Naive thymus-derived CD8-positive, alpha-beta T cell (primary cell): ENCODE measurements around the gene DBNDD2. TPM values are rescaled to one million over a fixed set of nuclear protein-coding genes. Genes with fewer than 3 reads are reported as not detected.

Experiments
- ATAC-seq, 2 donors: fragments of 150-1000 bp; cut with Tn5 transposase in 1 of 2; sonication (Bioruptor Pico), chemical (Tn5 transposase) in 1 of 2; 1 replicate in 1 of 2; 2 replicates in 1 of 2; pipeline ENCODE4 v1.10.0; 2021; ENCODE audit warnings: mild to moderate bottlenecking in 2 of 2, moderate library complexity in 2 of 2
- POLR2A ChIA-PET: fragments of 350-600 bp; sonication (Branson Sonifier 250); formaldehyde crosslinking; loops from one replicate; lab custom pipeline; 2021; ENCODE audit warnings: antibody characterized with exemption; lab: Charles Lee
- DNase-seq, 10 donors: peaks; one replicate each; pipeline versions ENCODE4 v3.0.0 to v3.0.0-alpha.2; 2020 to 2022
- H3K27ac Mint-ChIP-seq, 10 donors: one replicate each; pipeline ENCODE4 v1.8.0; 2020 to 2022; ENCODE audit warnings: mild to moderate bottlenecking in 10 of 10, mixed read lengths in 10 of 10, moderate library complexity in 4 of 10, inconsistent platforms in 1 of 10
- H3K27me3 Mint-ChIP-seq, 5 donors: one replicate each; pipeline ENCODE4 v1.8.0; 2021 to 2022; ENCODE audit warnings: mixed read lengths in 5 of 5
- H3K36me3 Mint-ChIP-seq, 3 donors: one replicate each; pipeline ENCODE4 v1.8.0; 2020 to 2022; ENCODE audit warnings: mixed read lengths in 3 of 3, mild to moderate bottlenecking in 2 of 3, inconsistent platforms in 1 of 3
- H3K4me1 Mint-ChIP-seq, 4 donors: one replicate each; pipeline ENCODE4 v1.8.0; 2021 to 2022; ENCODE audit warnings: mixed read lengths in 4 of 4
- H3K4me3 Mint-ChIP-seq, 10 donors: one replicate each; pipeline ENCODE4 v1.8.0; 2020 to 2022; ENCODE audit warnings: mild to moderate bottlenecking in 10 of 10, mixed read lengths in 10 of 10, moderate library complexity in 6 of 10, inconsistent platforms in 1 of 10
- H3K9me3 Mint-ChIP-seq, 9 donors: one replicate each; pipeline ENCODE4 v1.8.0; 2020 to 2022; ENCODE audit warnings: mixed read lengths in 9 of 9, mild to moderate bottlenecking in 3 of 9, inconsistent platforms in 1 of 9, moderate library complexity in 1 of 9
- polyA plus RNA-seq, 3 donors: library from polyadenylated mRNA; unstranded; fragments of 300-500 nt; fragmentation: Illumina TruSeq; gene quantifications; one replicate each; pipeline ENCODE4 v1.2.3, GENCODE V29; 2021
- total RNA-seq, 8 experiments: library from RNA in 2 of 8; stranded (reverse) in 2 of 8; gene quantifications; one replicate each; pipeline ENCODE4 v1.2.3 and lab custom pipeline; 2021 to 2026

Gene DBNDD2
- total and polyA plus RNA-seq, 5 experiments from 2014 or later = 11.6 to 13.9 (median 13.5) TPM

DNA sequence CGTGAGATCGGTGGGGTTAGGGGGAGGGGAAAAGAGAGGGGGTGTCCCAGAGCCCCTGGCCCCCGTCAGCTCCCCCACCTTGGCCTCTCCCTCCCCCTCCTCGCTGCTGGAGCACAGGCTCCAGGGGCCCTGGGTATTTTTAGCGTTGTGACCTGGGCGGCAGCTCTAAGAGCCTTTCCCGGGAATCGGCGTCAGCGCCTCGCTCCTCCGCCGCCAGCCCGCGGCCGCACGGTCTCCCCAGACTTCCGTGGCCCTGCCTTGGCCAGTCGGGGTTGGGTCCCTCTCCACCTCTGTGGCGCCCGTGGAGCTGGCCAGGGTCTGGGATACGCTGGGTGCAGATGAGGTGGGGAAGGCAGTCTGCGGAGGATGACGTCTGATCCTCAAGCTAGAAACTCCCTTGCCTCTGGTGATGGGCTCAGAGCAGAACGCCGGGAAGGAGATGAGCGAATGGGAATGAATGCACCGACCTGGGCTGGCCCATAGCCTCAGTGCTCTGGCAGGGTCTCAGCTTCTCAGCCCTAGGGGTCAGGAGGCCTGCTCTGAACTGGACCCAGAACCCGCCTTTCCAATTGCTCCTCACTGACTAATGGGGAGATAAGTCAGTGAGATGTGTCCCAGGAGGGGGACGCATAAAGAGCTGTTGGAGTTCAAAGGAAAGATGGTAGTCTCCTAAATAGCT, 883 bp upstream of the DBNDD2 start:
- Mint-ChIP-seq H3K4me1 (peaks cover 12 to 30% (median 25%) of the 10 kb centered on the region in 4 donors), H3K9me3 (peaks cover 0 to 2% (median 0%) of the 10 kb centered on the region in 9 donors), H3K27ac (peak overlapping the region; percentile 48 to 93 (median 86)), H3K27me3 (peaks cover 0 to 2% (median 0%) of the 10 kb centered on the region in 5 donors), H3K4me3 (peak overlapping the region; percentile 80 to 91 (median 82)), H3K36me3 (peaks cover 0 to 4% (median 0%) of the 10 kb centered on the region in 3 donors)
- POLR2A ChIA-PET = interaction anchor here (1.1 to 5.5 kb wide), 6 partner anchors 9 to 44 kb away, joined by 3 to 53 read pairs (median 16); partner anchors contain the start of genes PIGT and SYS1
- ATAC-seq (peak; percentile 19 to 23), DNase-seq (peak in 3 of 10 donors; percentile 9 to 15 (median 14))

DNA sequence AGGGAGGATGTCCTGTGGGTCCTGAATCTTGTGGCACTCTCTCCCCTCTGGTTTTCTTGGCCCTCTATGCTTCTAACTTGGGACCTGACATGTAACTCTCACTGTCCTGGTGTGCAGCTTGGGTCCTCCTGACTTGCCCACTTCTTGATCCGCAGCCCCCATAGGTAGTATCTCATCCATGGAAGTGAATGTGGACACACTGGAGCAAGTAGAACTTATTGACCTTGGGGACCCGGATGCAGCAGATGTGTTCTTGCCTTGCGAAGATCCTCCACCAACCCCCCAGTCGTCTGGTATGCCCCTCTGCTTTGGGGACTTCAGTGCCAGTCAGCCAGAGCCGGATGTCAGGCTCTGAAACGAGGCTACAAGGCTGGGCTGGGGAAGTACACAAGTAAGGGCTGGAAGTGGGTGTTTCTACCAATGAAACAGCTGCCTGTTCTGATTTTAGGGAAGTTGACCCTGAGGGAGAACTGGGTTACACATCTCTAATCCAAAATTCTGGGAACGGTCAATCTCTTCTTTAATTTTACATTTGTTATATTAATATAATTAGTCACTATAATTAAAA, 641 bp downstream of the DBNDD2 start:
- Mint-ChIP-seq H3K27ac (peak overlapping the region; percentile 34 to 93 (median 85)), H3K27me3 (peaks cover 0 to 2% (median 0%) of the 10 kb centered on the region in 5 donors), H3K9me3 (no peaks in the 10 kb centered on the region), H3K4me3 (peak overlapping the region in 6 of 10 donors; percentile 11 to 87 (median 40)), H3K4me1 (peaks cover 12 to 30% (median 25%) of the 10 kb centered on the region in 4 donors), H3K36me3 (peaks cover 0 to 4% (median 0%) of the 10 kb centered on the region in 3 donors)
- ATAC-seq (peak in 1 of 2 donors; percentile 28), DNase-seq (peak in 2 of 10 donors; percentile 26 to 27)
- POLR2A ChIA-PET = interaction anchor here (4.4 kb wide), 1 partner anchor 45 kb away, joined by 25 read pairs; the partner anchor contains the start of gene SYS1

DNA sequence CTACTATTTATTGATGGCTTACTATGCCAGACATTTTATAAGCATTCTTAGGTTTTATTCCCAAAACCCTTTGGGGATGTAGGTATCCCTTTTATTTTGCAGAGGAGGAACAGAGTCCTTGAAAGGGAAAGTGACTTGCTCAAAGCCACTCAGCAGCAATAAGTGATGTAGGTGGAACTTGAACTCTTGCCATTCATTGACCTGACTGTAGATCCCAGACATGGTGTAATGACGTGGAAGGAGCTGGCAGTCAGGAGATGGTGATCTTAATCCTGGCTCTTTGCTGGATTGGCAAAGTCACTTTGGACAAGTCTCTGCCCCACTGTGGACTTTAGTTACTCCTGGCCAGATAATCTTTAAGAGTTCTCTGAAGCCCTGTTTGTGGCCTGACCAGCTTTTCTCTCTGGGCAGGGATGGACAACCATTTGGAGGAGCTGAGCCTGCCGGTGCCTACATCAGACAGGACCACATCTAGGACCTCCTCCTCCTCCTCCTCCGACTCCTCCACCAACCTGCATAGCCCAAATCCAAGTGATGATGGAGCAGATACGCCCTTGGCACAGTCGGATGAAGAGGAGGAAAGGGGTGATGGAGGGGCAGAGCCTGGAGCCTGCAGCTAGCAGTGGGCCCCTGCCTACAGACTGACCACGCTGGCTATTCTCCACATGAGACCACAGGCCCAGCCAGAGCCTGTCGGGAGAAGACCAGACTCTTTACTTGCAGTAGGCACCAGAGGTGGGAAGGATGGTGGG, 1.6 kb downstream of the DBNDD2 start:
- H3K4me1 Mint-ChIP-seq = peaks cover 12 to 34% (median 23%) of the 10 kb centered on the region in 4 donors
- no peak overlapping the region for H3K4me3 Mint-ChIP-seq
- H3K27ac Mint-ChIP-seq = peak overlapping the region in 2 of 10 donors; percentile 18 to 86
- POLR2A ChIA-PET = no interaction called here
- no peaks in the 10 kb centered on the region for H3K27me3 Mint-ChIP-seq
- ATAC-seq (no peak), DNase-seq (no peak)
- H3K36me3 Mint-ChIP-seq = peaks cover 0 to 4% (median 0%) of the 10 kb centered on the region in 3 donors
- no peaks in the 10 kb centered on the region for H3K9me3 Mint-ChIP-seq

DNA sequence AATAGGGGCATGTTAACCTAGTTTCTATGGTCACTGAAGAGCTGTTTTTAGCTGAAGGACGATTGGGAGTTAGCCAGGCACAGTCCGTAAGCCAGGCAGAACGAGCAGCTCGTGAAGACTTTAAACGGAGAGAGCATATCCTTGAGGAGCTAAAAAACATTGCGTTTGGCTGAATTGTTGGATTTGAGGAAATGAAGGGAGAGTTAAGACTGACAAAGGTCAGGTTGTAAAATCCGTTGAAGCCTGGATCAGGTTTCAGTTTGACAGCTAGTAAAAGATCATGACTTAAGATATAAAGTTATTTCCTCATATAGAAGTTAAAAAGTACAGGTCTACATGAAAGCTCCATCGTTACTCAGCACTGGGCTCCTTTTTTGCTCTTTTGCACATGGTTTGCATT, 2.8 kb downstream of the DBNDD2 start:
- Mint-ChIP-seq H3K4me1 (peaks cover 15 to 34% (median 26%) of the 10 kb centered on the region in 4 donors), H3K4me3 (no peak overlapping the region), H3K27ac (peak overlapping the region in 1 of 10 donors; percentile 57), H3K27me3 (no peaks in the 10 kb centered on the region), H3K36me3 (peaks cover 0 to 4% (median 0%) of the 10 kb centered on the region in 3 donors), H3K9me3 (no peaks in the 10 kb centered on the region)
- POLR2A ChIA-PET = interaction anchor here (2.3 kb wide), 1 partner anchor 37 kb away, joined by 11 read pairs; no protein-coding TSS in a partner anchor
- no peak for ATAC-seq
- DNase-seq = no peak

DNA sequence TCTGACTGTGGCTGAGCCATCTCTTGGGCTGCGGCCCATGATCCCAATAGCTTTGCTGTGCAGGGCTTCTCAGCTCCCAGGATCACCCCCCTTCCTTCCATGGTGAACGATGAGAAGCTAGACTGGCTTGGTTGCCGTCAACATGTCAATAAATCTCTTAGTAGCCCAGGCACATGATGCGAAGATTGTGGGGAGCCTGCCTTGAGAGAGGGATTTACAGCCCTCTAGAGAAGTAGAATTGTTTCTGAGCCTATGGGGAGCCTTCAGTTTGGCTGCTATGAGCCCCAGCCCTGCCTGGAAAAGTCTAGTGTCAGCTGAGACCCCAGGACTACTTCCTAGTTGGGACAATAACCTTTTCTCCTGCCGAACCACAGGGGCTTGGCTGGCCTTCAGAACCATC, 4.6 kb downstream of the DBNDD2 start:
- ATAC-seq = no peak
- Mint-ChIP-seq H3K36me3 (peaks cover 0 to 4% (median 0%) of the 10 kb centered on the region in 3 donors), H3K27ac (peak overlapping the region in 2 of 10 donors; percentile 73 to 90), H3K4me3 (no peak overlapping the region), H3K9me3 (no peaks in the 10 kb centered on the region), H3K27me3 (no peaks in the 10 kb centered on the region), H3K4me1 (peaks cover 15 to 40% (median 35%) of the 10 kb centered on the region in 4 donors)
- DNase-seq = no peak
- POLR2A ChIA-PET = interaction anchor here (1.0 to 2.3 kb wide), 3 partner anchors 9 to 522 kb away, joined by 3 to 11 read pairs (median 3); no protein-coding TSS in a partner anchor

DNA sequence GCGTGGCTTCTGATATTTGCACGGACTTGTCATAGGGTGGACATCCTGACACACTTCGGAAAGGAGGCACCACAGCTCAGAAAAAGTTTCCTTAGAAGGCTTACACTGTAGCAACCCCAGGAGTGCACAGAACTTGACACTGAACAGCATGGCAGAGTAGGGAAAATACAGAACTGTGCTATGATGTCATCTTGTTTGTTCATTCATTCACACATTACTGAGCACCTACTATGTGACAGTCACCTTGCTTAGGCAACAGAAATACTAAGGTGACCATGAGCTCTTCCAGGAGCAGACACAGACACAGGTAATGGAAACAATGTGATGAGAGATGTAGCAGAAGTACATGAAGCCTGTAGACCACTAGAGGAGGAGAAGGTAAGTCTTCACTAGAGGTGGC, 5.4 kb downstream of the DBNDD2 start:
- POLR2A ChIA-PET = interaction anchor here (0.8 to 1.7 kb wide), 3 partner anchors 9 to 522 kb away, joined by 3 read pairs; partner anchors contain the start of gene SYS1
- no peaks in the 10 kb centered on the region for H3K9me3 Mint-ChIP-seq
- DNase-seq (no peak), ATAC-seq (no peak)
- H3K27ac Mint-ChIP-seq = peak overlapping the region in 4 of 10 donors; percentile 7 to 80 (median 68)
- no peaks in the 10 kb centered on the region for H3K27me3 Mint-ChIP-seq
- H3K36me3 Mint-ChIP-seq = peaks cover 0 to 4% (median 0%) of the 10 kb centered on the region in 3 donors
- H3K4me1 Mint-ChIP-seq = peaks cover 18 to 43% (median 36%) of the 10 kb centered on the region in 4 donors
- no peak overlapping the region for H3K4me3 Mint-ChIP-seq

DNA sequence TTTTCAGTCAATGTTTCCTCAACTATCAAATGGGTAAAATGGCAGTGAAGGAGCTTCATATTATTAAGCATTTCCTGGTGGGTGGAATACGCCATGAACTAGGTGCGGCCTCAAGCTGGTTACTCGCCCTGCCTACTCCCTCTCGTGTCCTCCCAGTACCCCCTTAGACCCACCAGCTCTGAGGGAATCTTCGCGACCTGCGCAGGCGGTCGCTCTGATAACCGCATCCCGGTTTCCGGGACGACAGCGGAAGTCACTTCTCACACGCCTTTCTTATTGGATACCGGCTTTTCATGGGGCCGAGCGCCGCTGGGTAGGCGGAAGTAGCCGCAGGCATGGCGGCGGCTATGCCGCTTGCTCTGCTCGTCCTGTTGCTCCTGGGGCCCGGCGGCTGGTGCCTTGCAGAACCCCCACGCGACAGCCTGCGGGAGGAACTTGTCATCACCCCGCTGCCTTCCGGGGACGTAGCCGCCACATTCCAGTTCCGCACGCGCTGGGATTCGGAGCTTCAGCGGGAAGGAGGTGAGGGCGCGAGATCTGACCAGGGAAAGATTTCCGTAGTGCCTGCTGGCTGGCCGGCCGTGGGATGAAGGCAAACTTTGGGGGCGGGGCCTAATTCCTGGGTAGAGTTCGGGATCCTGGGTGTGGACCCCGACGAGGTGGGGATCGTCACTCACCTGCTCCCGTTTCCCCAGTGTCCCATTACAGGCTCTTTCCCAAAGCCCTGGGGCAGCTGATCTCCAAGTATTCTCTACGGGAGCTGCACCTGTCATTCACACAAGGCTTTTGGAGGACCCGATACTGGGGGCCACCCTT, 7.9 kb downstream of the DBNDD2 start, which contains the start of gene PIGT:
TSS of gene PIGT (plus strand) at position 320 of the 816 bp plus-strand sequence. CDS start at position 336, 16 bp downstream.
- Mint-ChIP-seq H3K36me3 (peaks cover 0 to 22% (median 5%) of the 10 kb centered on the region in 3 donors), H3K9me3 (no peaks in the 10 kb centered on the region), H3K27ac (peak within 1 kb of the TSS; percentile 98 to 100 (median 99)), H3K27me3 (no peaks in the 10 kb centered on the region), H3K4me3 (peak within 1 kb of the TSS; percentile 90 to 99 (median 96)), H3K4me1 (peaks cover 26 to 46% (median 38%) of the 10 kb centered on the region in 4 donors)
- POLR2A ChIA-PET = interaction anchor here (1.1 to 3.4 kb wide), 13 partner anchors 10 to 764 kb away, joined by 3 to 53 read pairs (median 6); partner anchors contain the start of genes ADA, DBNDD2, SDC4 and SYS1
- DNase-seq (peak; percentile 80 to 96 (median 94)), ATAC-seq (peak; percentile 97)

DNA sequence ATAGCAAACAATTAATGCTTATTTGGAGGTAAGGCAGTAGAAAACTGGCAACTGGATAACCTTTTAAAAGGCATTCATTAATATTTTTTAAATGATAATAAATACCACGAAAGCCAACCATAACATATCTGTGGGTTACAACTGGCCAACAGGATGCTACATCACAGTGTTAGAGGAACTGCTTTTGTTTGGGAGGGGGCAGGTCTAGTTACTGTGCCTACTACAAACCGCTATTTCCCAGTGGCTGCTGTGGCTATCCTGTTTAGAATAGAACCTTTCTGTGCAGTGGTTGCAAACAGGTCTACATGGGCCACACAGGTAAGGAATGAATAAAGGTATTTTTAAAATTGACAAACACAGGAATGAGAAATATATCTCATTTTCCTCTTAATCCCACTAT, 8.8 kb downstream of the DBNDD2 start:
- DNase-seq = no peak

DNA sequence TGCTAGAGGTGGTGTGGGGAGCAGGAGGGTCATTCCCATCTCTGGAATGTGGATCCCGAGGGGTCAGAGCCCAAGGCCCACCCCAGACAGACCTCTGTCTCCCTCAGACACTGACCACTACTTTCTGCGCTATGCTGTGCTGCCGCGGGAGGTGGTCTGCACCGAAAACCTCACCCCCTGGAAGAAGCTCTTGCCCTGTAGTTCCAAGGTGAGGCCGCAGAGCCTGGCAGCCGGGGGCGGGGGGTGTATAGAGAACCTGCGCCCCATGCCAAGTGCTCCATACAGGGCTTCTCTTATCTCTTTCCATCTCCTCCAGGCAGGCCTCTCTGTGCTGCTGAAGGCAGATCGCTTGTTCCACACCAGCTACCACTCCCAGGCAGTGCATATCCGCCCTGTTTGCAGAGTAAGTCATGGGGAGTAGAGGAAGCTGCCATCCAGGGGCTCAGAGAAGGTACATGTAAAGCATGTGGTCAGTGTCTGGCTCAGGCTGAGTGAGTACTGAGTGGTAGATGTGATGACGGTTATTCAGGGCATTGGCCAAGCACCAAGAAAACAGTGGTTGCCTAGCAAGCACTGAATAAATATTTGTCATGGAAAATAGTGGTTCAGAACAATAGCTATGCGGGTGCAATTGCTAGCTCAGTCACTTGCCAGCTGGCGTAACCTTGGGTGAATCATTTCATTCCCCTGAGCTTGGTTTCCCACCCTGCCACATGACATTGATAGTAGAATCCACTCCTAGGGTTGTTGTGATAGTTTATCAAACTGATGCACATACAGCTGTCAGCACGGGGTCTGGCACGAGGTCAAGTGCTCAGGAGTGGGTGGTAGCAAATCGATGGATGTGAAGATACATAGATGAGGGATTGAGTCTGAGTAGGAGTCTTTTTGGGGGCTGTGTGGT, 11.4 kb downstream of the DBNDD2 start:
- Mint-ChIP-seq H3K4me3 (peak overlapping the region in 1 of 10 donors; percentile 29), H3K36me3 (peaks cover 0 to 52% (median 8%) of the 10 kb centered on the region in 3 donors), H3K27ac (peak overlapping the region in 7 of 10 donors; percentile 8 to 86 (median 59)), H3K27me3 (no peaks in the 10 kb centered on the region), H3K4me1 (peaks cover 26 to 41% (median 38%) of the 10 kb centered on the region in 4 donors), H3K9me3 (no peaks in the 10 kb centered on the region)
- ATAC-seq (no peak), DNase-seq (no peak)
- POLR2A ChIA-PET = interaction anchor here (1.1 to 2.8 kb wide), 3 partner anchors 12 to 57 kb away, joined by 3 to 11 read pairs (median 4); partner anchors contain the start of gene SYS1

More for the DNA sequence above, 8.8 kb downstream of the DBNDD2 start:
- ATAC-seq = no peak
- H3K27me3 Mint-ChIP-seq = no peaks in the 10 kb centered on the region
- no peaks in the 10 kb centered on the region for H3K9me3 Mint-ChIP-seq
- peak overlapping the region; percentile 98 to 100 (median 99) for H3K27ac Mint-ChIP-seq
- H3K4me1 Mint-ChIP-seq = peaks cover 26 to 46% (median 38%) of the 10 kb centered on the region in 4 donors
- POLR2A ChIA-PET = interaction anchor here (1.5 to 3.4 kb wide), 8 partner anchors 11 to 54 kb away, joined by 3 to 53 read pairs (median 16); partner anchors contain the start of genes DBNDD2 and SYS1
- H3K4me3 Mint-ChIP-seq = peak overlapping the region; percentile 90 to 99 (median 96)
- H3K36me3 Mint-ChIP-seq = peaks cover 0 to 29% (median 5%) of the 10 kb centered on the region in 3 donors

DNA sequence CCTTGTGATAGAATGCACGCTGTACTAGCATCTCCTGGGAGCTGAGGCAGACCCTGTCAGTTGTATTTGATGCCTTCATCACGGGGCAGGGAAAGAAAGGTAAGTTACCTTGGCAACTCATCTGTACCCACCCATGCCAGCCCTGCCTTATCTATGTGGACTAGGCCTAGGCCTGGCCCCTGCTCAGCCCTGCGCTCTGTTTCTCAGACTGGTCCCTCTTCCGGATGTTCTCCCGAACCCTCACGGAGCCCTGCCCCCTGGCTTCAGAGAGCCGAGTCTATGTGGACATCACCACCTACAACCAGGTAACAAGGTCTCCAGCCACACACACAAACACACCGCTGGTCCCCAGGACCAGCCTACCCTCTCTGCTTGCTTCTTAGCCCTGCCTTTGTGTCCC, 12.0 kb downstream of the DBNDD2 start:
- Mint-ChIP-seq H3K9me3 (no peaks in the 10 kb centered on the region), H3K4me1 (peaks cover 25 to 39% (median 35%) of the 10 kb centered on the region in 4 donors), H3K27me3 (no peaks in the 10 kb centered on the region), H3K27ac (peak overlapping the region in 2 of 10 donors; percentile 41 to 86), H3K4me3 (peak overlapping the region in 1 of 10 donors; percentile 46), H3K36me3 (peaks cover 0 to 57% (median 11%) of the 10 kb centered on the region in 3 donors)
- DNase-seq = no peak
- POLR2A ChIA-PET = interaction anchor here (1.1 to 2.8 kb wide), 2 partner anchors 14 to 57 kb away, joined by 4 to 11 read pairs; partner anchors contain the start of gene SYS1
- ATAC-seq = no peak
